ENCODE measurements around the gene NCAN.
"Not testable (repeated sequence)": the region's sequence is repeated elsewhere in the genome, so short reads cannot be mapped to it uniquely, and the experiment has no call there.

NCAN gene

DNA sequence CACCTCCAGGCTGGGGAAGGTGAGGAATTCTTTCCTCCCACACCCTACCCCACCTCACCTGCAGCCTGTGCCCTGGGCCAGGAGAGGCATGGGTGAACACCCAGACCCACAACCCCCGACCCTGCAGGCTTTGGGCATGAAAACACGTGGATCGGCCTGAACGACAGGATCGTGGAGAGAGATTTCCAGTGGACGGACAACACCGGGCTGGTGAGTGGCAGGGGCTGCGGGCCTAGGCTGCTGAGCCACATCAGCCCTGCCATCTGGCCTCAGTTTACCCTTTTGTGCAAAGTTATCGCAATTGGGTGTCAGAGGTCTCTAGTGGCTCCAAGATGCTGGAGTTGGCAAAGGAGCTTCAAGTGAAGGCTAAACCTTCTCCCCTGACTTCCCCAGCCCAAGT lies 28.7 kb downstream of the NCAN start:
- no peak overlapping the region for H3K27ac ChIP-seq
- TF ChIP-seq, protein P1, sequence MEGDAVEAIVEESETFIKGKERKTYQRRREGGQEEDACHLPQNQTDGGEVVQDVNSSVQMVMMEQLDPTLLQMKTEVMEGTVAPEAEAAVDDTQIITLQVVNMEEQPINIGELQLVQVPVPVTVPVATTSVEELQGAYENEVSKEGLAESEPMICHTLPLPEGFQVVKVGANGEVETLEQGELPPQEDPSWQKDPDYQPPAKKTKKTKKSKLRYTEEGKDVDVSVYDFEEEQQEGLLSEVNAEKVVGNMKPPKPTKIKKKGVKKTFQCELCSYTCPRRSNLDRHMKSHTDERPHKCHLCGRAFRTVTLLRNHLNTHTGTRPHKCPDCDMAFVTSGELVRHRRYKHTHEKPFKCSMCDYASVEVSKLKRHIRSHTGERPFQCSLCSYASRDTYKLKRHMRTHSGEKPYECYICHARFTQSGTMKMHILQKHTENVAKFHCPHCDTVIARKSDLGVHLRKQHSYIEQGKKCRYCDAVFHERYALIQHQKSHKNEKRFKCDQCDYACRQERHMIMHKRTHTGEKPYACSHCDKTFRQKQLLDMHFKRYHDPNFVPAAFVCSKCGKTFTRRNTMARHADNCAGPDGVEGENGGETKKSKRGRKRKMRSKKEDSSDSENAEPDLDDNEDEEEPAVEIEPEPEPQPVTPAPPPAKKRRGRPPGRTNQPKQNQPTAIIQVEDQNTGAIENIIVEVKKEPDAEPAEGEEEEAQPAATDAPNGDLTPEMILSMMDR (conservative IDR thresholded peaks at IDR 0.05): no peak

DNA sequence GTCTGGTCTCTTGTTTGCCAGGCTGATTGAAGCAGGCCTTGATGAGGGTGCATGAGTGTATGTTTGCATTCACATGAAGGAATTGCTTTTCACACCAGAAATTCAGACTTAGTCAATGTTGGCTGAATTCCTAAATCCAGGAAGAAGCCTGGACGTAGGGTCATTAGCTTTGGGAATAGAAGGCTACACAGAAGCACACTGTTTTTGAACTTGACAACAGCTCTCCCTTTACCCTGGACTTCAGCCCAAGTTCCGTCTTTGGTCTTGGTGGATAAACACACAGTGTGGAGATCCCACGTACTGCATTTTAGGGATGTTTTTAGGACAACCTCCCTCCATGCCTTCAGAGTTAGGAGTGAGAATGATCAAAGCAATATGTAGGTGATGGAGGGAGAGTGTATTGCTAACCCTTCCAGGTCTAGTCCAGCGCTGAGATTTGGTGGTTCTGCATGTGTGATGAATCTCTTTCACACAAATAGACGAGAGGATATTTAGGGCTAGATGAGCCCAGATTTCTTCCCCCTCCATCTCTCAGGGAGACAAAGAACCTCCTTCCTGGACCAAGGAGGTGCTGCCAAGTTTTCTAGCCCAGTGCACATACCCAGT lies 38.5 kb downstream of the NCAN start:
- H3K27ac ChIP-seq: no peak overlapping the region
- TF ChIP-seq, protein P1 (conservative IDR thresholded peaks at IDR 0.05): no peak

DNA sequence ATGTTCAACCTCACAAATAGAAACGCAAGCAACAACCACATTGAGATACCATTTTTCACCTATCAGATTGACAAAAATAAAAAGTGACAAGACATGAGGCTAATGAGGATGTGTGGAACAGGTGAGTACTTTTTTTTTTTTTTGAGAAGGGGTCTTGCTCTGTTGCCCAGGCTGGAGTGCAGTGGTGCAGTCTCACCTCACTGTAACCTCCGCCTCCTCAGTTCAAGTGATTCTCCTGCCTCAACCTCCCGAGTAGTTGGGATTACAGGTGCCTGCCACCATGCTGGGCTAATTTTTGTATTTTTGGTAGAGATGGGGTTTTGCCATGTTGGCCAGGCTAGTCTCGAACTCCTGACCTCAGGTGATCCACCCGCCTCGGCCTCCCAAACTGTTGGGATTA lies 41.7 kb downstream of the NCAN start:
- H3K27ac ChIP-seq: not testable (repeated sequence)

DNA sequence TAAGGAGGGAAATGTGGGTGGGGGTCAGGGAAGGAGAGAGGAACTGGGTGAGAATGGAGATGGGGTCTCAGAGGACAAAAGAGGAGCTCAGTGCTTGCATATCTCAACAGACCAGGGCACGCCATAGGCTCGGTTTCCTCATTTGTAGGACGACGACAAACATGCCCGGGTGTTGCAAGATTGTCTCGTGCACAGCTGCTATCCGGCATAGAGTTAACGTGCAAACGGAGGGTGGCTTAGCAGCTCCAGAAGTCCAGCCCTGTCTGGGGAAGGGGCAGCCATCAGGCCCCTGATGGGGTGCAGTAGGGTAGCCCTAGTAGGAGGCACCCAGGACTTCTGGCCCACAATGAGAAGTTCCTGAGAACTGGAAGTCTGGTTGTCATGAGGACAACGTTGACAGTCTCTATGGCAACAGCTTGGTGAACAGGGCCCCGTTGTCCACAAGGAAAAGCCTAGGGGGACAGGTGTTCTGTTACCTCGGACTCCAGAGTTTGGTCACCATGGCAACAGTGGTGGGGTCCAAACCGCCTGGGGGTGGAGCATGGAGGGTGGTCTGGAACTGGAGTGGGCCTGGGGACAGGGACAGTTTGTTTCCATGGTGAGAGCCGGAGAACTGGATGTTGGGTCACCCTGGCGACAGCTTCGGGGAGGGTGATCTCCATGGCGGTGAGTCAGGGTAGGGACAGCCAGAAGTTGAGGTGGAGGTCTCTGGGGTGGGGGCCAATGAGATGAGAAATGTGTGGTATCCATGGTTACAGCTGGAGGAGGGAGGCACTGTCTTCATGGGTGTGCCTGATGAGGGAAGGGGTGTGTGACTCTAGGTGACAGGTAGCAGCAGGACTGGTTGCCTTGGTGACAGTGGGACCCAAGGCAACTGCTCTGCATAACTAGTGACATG lies 44.6 kb downstream of the NCAN start:
- TF ChIP-seq, protein P1 (conservative IDR thresholded peaks at IDR 0.05): no peak
- no peak overlapping the region for H3K27ac ChIP-seq

DNA sequence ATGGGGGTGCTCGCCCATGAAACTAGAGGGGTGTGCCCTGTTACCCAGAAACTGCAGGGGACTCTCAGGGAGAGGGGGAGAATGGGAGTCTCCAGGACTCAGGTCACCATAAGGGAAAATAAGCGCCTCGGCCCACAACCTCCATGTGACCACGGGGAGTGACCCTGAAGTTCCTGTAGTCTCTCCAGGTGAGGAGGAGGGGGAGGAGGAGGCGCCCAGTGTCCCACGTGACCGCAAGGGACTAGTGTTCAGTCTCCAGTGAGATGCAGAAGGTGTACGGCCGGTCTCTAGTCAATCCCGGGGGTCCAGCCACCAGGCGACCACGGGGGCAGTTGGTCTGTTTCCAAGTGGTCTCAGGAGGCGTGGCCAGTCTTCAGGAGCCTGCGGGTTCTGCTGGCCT lies 45.4 kb downstream of the NCAN start:
- TF ChIP-seq, protein P1 (conservative IDR thresholded peaks at IDR 0.05): no peak
- no peak overlapping the region for H3K27ac ChIP-seq

DNA sequence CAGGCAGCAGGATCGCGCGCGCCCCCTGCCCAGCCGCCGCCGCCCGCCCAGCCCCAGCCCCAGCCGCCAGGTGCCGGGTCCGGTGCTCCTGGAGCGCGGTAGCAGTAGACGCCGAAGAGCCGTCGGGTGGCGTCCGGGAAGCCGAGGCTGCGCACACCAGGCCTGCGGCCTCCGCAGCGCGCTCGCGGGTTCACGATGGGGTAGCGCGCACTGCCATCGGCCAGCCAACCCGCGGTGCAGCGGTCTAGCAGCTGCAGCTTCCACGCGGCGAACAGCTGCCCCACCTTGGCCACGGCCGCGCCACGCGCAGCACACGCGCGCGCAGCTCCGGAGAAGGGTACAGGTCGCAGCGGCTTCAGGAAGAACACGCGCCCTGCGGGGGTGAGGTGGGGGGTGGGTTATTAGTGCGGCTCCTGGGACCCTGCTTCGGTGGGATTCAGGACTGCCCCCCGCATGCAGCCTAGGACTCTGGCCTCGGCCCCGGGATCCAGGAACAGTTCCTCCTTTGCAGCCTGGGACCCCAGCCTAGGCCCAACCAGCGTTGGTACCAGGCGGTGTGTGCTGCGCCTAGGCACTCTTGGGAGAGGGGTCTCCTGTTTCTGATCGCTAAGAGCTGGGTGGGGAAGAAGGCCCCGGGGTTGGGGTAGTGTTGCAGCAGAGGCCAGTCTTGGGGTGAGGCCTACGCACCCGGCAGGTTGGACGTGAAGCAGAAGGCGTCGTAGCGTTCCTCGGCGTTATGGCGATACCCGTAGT lies 46.3 kb downstream of the NCAN start:
- TF ChIP-seq, protein P1 (conservative IDR thresholded peaks at IDR 0.05): no peak
- no peak overlapping the region for H3K27ac ChIP-seq

DNA sequence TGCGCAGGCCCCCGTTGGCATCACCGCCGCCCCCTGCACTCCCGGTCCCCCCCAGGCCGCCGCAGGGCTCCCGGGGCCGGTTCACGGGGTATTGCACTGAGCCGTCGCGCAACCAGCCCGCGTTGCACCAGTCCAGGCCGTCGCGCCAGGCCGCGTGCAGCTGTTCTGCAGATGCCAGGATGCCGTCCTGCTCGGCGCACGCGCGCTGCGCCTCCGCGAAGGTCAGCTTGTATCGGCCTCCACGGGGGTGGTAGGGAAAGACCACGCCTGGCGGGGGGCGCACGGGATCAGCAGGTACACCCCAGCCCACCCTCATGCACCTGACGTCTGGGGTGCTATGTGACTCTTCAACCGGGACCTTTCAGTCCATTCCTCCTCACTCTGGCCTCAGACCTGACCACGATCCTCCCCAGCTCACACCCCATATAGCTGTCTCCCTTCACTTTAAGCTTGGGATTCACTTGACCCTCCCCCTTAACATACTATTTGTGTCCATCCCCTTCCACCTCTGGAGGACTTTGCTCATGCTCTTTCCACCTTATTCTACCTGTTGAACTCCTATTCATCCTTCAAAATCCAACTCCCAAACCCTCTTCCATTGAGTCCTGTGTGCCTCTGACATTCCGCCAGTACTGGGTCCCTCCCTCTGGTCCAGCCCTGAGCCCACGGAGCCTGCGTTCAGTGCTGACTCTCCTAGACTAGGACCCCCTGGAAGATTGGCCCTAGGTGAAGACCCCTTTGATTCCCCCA lies 47.0 kb downstream of the NCAN start:
- TF ChIP-seq, protein P1 (conservative IDR thresholded peaks at IDR 0.05): no peak
- no peak overlapping the region for H3K27ac ChIP-seq

Measured in VCaP (cell line).